Cardiac fibroblast (primary cell): ENCODE results near the gene CDKL5.

ENCODE experiments used
- DNase-seq, 2 donors: peaks; one replicate each; pipeline versions ENCODE4 v3.0.0 to v3.0.0-alpha.2; 2010; ENCODE audit warnings: low read depth in 2 of 2
- H3K4me3 ChIP-seq, 2 donors: replicated peaks in 1 of 2; 1 replicate in 1 of 2; 2 replicates in 1 of 2; pipeline ENCODE4 v1.5.1; 2011; ENCODE audit warnings: low read depth in 2 of 2, low read length in 2 of 2, mild to moderate bottlenecking in 2 of 2, moderate library complexity in 1 of 2
- TF ChIP-seq, protein P1 (sequence below): IDR thresholded peaks from one replicate; pipeline ENCODE4 v1.5.1; 2011; ENCODE audit warnings: low read depth, mild to moderate bottlenecking, low read length, inconsistent platforms

CDKL5 gene

DNA sequence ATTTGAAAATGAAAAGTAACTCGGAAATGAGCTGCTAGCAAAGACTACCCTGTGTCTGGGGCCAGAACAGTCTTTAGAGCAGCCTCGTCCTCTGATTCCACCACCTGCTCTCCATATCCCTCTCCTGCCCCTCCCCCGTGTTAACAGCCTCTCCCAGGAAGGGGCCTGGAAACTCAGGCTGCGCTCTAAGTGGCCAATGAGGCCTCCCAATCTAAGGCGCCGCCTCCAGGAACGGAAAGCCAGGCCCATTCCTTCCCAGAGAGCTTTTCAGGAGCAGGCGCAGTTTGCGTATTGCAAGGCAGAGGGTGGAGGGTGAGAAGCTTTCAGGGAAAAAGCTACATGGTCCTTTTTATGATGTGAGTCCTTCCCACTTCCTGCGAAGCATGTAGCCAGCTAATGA, 215.3 kb downstream of the CDKL5 start:
- DNase-seq, result peak in 1 of 2 donors; percentile 6
- no peak overlapping the region for H3K4me3 ChIP-seq
- TF ChIP-seq, protein P1, sequence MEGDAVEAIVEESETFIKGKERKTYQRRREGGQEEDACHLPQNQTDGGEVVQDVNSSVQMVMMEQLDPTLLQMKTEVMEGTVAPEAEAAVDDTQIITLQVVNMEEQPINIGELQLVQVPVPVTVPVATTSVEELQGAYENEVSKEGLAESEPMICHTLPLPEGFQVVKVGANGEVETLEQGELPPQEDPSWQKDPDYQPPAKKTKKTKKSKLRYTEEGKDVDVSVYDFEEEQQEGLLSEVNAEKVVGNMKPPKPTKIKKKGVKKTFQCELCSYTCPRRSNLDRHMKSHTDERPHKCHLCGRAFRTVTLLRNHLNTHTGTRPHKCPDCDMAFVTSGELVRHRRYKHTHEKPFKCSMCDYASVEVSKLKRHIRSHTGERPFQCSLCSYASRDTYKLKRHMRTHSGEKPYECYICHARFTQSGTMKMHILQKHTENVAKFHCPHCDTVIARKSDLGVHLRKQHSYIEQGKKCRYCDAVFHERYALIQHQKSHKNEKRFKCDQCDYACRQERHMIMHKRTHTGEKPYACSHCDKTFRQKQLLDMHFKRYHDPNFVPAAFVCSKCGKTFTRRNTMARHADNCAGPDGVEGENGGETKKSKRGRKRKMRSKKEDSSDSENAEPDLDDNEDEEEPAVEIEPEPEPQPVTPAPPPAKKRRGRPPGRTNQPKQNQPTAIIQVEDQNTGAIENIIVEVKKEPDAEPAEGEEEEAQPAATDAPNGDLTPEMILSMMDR, result no peak

DNA sequence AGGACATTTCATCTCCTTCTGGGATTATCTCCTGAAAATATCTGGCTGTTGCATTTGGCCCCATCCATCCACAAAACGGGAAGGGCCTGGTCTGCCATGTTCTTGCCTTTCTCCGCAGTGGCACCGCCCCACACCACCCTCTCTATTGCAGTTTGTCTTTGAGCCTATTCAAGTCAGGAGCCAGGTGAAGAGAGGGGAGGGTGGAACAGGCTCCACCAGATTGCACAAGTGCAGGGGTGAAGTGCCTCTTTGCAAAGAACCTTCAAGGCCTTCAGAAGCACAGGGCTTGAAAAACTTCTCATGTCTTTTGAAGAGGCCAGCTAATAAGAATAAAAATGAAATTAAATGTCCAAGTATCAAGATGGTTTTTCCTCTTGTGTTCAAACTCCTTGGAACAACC, 217.8 kb downstream of the CDKL5 start:
- no peak for DNase-seq
- TF ChIP-seq, protein P1, result no peak
- no peak overlapping the region for H3K4me3 ChIP-seq

DNA sequence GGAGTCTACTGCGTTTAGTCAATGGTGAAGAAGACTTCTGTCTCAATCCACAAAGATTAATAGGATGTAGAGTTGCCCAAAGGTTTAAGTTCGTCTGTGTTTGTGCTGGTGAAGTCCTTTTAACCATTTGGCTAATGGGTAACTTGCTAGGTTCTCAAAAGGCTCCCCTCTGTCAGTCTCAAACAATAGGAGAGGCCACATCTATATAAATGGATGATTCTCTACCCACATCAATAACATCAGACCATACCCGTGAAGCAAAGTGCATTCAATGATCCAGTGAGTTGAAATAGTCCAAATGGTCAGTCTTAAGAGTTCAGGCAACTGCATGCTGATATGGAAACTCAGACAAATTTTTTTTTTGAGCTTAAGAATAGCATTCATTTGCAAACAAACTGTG, 218.4 kb downstream of the CDKL5 start:
- no peak for DNase-seq
- TF ChIP-seq, protein P1, result no peak
- no peak overlapping the region for H3K4me3 ChIP-seq

DNA sequence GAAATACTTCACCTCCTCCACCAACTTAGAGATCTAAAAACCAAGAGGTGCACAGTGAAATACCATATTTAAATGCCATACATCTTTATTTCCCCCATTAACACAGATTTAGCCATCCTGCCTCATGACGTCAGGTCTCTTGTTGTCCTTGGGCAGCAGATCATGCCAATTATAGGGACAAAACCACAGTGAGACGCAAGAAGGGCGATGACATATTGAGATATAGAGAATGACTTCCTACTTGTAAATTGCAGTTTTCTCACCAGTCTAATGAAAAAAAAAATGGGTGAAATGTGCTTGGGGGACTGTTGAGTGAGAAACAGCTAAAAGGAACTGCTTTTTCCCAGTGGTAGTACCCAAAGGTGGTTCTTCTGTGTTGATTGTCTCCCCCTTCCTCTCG, 222.2 kb downstream of the CDKL5 start:
- no peak for DNase-seq

DNA sequence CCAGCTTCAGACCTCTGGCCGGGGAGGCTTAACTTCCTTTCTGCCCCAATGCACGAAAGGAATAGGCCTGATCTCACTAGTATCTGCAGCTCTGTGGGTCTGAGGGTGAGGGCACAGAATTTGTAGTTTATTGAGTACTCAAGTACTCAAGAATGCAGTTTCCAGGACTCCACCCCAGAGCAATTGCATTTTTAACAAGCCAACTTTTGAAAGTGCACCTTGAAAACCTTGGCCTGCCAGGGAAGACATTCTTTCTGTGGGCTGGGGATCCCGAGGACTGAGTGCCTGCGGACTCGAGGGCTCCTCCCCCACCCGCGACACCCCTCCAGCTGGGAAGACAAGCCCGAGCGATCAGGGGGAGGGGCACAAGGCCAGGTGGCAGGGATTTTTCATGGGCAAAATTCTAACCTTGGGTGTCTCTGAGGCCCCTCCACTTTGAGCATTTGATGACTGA, 224.1 kb downstream of the CDKL5 start:
- no peak overlapping the region for H3K4me3 ChIP-seq
- TF ChIP-seq, protein P1, result no peak
- DNase-seq, result no peak

More for the DNA sequence above, 222.2 kb downstream of the CDKL5 start:
- no peak overlapping the region for H3K4me3 ChIP-seq
- TF ChIP-seq, protein P1, result no peak

DNA sequence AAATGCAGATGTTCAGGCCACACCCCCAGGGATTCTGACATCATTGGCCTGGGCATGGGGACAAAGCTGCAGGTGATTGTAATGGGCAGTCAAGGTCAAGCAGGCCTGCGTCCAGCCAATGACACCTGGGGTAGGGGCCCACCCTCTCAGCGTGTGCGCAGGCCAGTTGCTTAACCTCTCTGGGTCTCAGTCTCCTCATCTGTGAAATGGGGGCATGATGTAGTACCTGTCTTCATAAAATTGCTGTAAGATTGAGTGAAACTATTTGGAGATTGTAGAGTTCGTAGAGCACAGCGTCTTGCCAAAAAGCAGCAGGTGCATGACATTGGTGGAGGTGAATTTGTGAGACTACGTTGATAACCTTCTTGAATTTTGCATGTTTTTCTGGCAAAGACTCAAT, 225.3 kb downstream of the CDKL5 start:
- no peak for DNase-seq
- TF ChIP-seq, protein P1, result no peak
- no peak overlapping the region for H3K4me3 ChIP-seq

DNA sequence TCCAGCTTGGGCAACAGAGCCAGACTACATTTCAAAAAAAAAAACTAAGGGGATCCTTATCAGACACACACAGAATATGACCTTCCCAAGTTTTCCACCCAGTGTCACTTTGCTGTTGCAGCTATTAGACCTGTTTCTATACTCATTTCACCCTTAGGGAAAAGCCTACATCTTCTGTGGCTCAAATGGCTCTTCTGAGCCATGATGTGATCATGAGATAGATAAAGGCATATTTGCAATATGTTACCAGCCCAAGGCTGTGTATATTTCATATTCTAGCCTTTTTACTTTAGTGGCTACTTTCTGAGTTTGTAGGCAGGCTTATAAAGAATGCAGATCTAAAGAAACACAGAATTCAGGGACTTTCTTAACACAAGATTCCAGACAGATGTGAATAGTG, 227.2 kb downstream of the CDKL5 start:
- TF ChIP-seq, protein P1, result no peak
- no peak for DNase-seq
- no peak overlapping the region for H3K4me3 ChIP-seq
